H1 (cell line): Measurements from ENCODE around the gene JAKMIP3. TPM values are rescaled to one million over a fixed set of nuclear protein-coding genes. Genes with fewer than 3 reads are reported as not detected.

Experiments
- CREB1 ChIP-seq: IDR thresholded peaks from 2 replicates; pipeline ENCODE4 v1.6.1; 2012; ENCODE audit warnings: inconsistent platforms
- CTBP2 ChIP-seq: IDR thresholded peaks from 2 replicates; pipeline ENCODE4 v1.7.0; 2011; ENCODE audit warnings: borderline replicate concordance, mild to moderate bottlenecking, moderate library complexity, mixed read lengths, low read length; ENCODE audit not compliant: insufficient read depth, insufficient read length
- HDAC2 ChIP-seq, 2 experiments: fragments of 300-600 bp in 1 of 2; sonication (generic) in 1 of 2; IDR thresholded peaks; 2 replicates each; pipeline ENCODE4 v1.6.1; 2011 to 2012; ENCODE audit warnings: low read depth in 2 of 2, low read length in 2 of 2, mild to moderate bottlenecking in 2 of 2, moderate library complexity in 2 of 2, borderline replicate concordance in 1 of 2, inconsistent platforms in 1 of 2
- MAX ChIP-seq: IDR thresholded peaks from 2 replicates; pipeline ENCODE4 v1.6.1; 2012; ENCODE audit warnings: inconsistent platforms
- NRF1 ChIP-seq: IDR thresholded peaks from 2 replicates; pipeline ENCODE4 v1.6.1; 2011; ENCODE audit warnings: mild to moderate bottlenecking, low read depth, low read length, improper control_type of control experiment
- SIX5 ChIP-seq: IDR thresholded peaks from 2 replicates; pipeline ENCODE4 v1.6.1; 2011; ENCODE audit warnings: mild to moderate bottlenecking, low read depth, low read length
- ZNF274 ChIP-seq: IDR thresholded peaks from 2 replicates; pipeline ENCODE4 v1.7.0; 2012; ENCODE audit warnings: low read length, borderline replicate concordance; ENCODE audit errors: extremely low read depth
- polyA plus RNA-seq, 7 experiments: library from polyadenylated mRNA; depleted of rRNA in 3 of 7; stranded (reverse) in 5 of 7; unstranded in 2 of 7; fragments of >200 nt in 5 of 7; fragments of 200-250 nt in 2 of 7; gene quantifications; 1 replicate in 5 of 7; 2 replicates in 1 of 7; 4 replicates in 1 of 7; pipeline versions ENCODE4 v1.2.1 to v1.2.3, GENCODE V29; 2011 to 2013; ENCODE audit warnings: missing spikeins in 2 of 7, mixed read lengths in 2 of 7
- total RNA-seq: library from RNA; stranded (reverse); fragmentation: NEBNext Ultra II Directional; extraction: Animal tissue kit (Norgen Biotek cat#: 25700); gene quantifications from 2 replicates; pipeline ENCODE4 v1.2.1, GENCODE V29; 2021

JAKMIP3 gene
- total and polyA plus RNA-seq, 2 of the 8 experiments (the other 6 are each of a cell fraction or from before 2014, with no cell fraction given): 0.83 to 0.91 TPM

GRCh38 chr10:132105302-132105995, 39.7 kb downstream of the JAKMIP3 start (continued):
- TF ChIP-seq MAX (no peak), SIX5 (no peak), CREB1 (no peak), NRF1 (no peak), CTBP2 (no peak), ZNF274 (no peak), HDAC2 (IDR thresholded peaks at IDR 0.05; ENCODE audit: borderline replicate concordance in 1 of 2, low read depth in 2 of 2, low read length in 2 of 2) (no peak)
